NCI-H1694 (cell line): Measurements from ENCODE around the gene KRTAP4-9.
"Not testable (repeated sequence)": the region's sequence is repeated elsewhere in the genome, so short reads cannot be mapped to it uniquely, and the experiment has no call there.

ENCODE experiments used
- DNase-seq: peaks from one replicate; lab custom pipeline; 2025; lab: John Stamatoyannopoulos, UW

The KRTAP4-9 gene

DNA sequence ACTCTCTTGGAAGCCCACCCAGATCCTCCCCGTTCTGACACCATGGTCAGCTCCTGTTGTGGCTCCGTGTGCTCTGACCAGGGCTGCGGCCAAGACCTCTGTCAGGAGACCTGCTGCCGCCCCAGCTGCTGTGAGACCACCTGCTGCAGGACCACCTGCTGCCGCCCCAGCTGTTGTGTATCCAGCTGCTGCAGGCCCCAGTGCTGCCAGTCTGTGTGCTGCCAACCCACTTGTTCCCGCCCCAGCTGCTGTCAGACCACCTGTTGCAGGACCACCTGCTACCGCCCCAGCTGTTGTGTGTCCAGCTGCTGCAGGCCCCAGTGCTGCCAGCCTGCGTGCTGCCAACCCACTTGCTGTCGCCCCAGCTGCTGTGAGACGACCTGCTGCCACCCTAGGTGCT, at the start of gene KRTAP4-9:
Gene KRTAP4-9, plus strand, starts transcription at position 43 of the 400 bp plus-strand sequence. Its CDS starts 0 bp downstream, at position 43.
- DNase-seq, result not testable (repeated sequence)

DNA sequence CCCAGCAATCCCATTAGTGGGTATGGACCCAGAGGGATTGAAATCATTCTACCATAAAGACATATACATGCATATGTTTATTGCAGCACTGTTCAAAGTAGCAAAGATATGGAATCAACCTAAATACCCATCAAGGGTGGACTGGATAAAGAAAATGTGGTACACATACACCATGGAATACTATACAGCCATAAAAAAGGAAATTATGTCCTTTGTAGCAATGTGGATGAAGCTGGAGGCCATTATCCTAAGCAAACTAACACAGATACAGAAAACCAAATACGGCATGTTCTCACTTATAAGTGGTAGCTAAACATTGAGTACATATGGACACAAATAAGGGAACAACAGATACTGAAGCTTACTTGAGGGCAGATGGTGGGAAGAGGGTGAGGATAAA, 47.6 kb upstream of the KRTAP4-9 start:
- no peak for DNase-seq

DNA sequence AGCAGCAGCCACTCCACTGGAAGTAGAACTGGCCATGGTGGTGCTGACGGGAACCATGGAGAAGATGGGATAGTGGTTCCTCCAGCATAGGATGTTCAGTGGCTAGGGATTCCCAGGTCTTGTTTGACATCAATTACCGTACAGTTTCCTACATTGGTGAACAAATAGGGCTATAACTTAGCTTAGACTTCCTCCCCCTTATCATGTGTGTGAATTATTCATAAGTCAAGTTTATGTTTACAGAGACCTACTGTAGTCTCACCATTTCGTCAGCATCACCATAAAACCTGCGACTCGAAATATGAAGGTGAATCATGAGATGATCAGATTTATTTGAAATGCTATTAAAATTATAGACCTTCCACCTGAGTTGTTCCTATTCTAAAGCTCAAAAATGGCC, 46.4 kb upstream of the KRTAP4-9 start:
- DNase-seq, result no peak

DNA sequence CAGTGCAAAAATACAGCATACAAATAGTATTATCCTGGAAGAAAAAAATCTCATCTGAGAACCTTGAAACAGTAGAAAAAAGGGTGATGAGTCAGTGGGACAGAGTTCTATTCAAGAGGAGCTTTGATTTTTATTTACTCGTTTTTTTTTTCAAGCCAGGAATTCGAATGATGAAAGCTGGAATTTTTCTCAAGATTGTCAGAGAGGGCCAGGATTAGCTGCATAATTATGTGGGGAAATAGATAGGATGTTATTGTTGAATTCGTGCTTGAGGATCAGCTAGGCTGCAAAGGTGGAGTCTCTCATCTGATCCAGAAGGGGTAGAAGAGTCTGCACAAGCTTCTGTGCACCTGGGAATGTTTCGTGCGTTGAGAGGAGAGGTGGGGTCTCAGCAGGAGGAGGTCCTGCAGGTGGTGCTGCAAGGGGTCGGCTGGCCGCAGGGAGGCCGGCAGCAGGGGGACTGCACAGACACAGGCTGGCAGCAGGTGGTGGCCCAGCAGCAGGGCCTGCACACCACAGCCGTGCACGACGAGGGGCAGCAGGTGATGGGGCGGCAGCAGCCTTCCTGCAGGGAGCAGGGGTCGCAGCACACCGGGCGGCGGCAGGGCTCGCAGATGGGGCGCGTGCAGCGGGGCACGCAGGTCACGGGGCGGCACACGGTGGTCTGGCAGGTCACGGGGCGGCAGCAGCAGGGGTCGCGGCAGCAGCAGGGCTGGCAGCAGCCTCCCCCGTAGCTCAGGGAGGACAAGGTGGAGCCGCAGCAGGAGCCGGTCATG, 45.7 kb upstream of the KRTAP4-9 start:
- DNase-seq, result not testable (repeated sequence)

DNA sequence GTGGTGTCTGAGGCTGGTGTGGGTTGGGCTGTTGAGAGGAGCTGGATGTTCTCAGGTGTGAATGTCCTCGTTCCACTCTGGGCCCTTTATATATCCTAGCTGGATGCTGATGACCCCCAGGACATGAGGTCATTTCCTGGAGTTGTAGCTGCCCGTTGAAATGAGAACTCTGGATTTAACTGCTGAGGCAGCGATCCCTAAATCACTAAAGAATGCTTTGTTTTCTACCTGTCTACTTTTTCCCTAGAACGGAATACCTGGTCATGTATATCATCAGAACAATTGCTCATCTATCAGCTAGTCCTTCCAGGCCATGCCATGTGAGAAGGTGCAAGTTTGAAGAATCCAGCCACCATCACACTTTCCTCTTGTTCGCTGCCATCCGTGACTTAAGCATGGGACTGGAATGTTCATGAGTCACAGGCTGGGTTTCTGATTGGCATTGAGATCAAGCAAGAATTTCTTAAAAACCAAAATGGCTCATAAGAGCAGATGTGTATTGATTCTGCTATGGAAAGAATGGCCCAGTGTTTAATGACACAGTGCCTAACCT, 45.1 kb upstream of the KRTAP4-9 start, which contains the start of gene KRTAP2-3:
Gene KRTAP2-3, minus strand, starts transcription at position 63 of the 553 bp plus-strand sequence. CDS start 64 bp downstream, outside the sequence.
- DNase-seq, result no peak

DNA sequence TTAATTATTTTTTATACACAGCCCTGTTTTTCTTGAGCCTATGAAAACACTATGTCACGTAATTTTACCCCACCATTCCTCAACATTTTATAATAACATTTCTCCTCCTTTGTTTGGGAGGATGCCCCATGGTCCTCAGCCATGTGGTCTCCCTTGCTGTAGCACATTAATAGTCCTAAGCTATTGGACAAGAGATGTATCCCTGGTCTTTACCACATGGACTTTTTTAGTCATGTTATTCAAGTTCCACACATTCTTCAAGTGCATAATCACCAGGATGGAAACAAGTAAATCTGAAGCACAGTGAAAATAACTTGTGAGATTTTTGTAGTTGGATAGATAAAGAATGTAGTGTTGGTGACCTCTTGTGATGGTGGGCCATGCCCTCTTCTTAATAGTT, 43.2 kb upstream of the KRTAP4-9 start:
- no peak for DNase-seq

DNA sequence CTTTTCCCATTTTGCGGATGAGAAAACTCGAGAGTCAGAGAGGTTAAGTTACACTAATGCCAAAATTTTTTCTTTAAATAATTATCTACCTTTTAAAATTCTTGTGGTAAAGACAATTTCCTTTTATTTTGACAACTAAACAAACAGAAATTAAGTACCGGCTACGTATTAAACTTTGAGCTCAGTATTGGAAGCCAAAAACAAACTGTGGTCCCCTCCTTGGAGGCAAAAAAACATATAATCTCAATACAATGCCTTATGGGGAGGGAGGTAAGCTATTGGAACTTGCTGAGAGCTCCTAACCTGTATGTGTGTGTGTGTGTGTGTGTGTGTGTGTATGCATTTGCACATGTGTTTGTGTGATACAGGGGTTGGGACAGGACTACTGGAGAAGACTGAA, 41.7 kb upstream of the KRTAP4-9 start:
- DNase-seq, result no peak

DNA sequence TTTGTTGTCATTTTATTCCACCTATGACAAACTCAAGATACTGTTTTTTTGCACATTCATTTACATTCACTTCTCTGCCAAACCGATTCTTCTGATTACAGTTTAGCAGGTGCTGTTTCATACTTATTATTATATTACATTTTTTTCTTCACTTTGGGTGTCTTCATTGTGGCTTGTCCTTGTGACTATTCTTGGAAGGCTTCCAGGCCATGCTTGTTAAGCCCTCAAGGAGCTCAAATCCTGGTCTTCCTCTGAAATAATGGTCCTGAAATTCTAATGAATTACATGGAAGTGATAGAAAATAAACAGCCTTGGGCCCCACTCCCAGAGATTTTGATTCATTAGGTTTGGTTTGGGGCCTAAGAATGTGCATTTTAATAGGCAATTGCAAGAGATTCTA, 40.9 kb upstream of the KRTAP4-9 start:
- no peak for DNase-seq

DNA sequence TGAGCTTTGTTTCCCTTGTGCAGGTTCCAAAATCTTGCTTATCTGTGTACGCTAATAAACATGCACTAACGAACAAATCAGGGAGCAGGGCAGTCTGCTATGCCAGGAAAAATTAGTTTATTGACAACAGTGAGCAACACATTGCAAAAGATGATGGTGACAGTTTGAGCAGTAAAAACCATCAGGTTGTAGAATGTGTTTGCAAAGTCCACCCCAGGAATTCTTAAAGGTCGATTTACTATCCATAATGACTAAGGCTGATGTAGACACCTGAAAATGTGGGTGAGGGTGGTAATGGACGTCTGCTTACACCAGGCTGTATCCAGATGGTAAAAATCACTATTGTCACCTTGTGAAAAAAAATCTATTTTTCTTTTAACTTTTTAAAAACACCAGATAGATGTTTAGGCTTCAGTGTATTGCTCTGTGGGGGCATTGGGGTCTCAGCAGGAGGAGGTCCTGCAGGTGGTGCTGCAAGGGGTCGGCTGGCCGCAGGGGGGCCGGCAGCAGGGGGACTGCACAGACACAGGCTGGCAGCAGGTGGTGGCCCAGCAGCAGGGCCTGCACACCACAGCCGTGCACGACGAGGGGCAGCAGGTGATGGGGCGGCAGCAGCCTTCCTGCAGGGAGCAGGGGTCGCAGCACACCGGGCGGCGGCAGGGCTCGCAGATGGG, 40.0 kb upstream of the KRTAP4-9 start:
- not testable (repeated sequence) for DNase-seq

DNA sequence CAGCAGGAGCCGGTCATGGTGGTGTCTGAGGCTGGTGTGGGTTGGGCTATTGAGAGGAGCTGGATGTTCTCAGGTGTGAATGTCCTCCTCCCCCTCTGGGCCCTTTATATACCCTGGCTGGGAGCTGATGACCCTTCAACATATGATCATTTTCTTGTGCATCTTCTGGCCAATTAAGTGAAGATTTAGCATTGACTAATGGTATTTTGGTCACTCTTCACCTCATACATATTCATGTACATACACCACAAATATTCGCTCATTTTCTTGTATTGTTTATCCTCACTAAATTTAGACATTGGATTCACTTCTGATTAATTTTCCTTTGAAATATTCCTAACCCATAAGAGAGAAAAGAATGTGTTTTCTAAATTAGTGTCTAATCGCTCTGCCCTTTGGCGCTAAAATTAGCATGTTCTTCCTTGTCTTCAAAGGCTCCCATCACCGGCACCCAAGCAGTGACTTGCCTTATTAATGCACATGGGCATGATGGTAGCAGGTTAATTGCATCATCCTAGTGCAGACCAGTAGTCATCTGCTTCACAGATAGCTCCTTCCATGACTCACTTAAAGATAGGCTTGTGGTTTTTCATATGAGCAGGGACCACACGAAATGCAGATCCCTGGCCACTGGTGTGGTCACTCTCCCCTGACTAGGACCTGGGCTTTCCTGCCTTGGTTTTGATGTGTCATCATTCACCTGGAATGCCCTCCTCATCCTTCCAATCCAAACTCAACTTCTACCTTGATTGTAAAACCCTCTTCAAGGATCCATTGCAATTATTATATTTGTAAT, 39.2 kb upstream of the KRTAP4-9 start, which contains the start of gene KRTAP2-4:
Gene KRTAP2-4, minus strand, starts transcription at position 51 of the 796 bp plus-strand sequence. Its CDS starts 34 bp downstream, at position 17.
- DNase-seq, result no peak

DNA sequence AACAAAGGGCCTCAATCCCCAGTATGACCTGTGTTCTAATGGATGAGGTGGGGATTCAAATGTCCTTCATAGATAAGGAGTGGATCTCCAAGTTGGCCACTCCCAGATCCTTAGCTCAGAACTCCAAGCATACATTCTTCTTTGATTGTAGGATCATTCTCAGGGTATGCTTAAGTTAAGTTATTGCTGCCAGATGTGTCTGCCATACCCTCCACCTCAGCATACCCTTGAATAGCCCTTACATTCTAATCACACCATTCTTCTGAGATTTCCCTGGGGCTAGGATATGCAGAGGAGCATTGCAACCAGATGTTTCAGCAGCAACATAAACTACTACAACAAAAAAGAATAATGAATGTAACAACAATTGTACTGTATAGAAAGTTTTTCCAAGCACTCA, 37.9 kb upstream of the KRTAP4-9 start:
- no peak for DNase-seq

DNA sequence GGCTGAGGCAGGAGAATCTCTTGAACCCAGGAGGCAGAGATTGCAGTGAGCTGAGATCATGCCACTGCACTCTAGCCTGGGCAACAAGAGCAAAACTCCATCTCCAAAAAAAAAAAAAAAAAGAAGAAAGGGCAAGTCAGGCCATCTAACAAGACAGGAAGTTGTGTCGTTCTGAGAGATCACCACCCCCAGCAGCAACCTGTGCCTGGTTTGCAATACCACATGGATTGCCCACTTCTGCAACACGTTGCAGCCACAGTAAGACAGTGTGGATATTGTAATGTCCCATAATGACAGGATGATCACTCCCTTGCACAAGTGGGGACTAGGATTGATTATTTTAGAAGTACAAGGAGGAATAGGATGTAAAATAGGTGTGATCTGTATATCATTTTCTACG, 36.2 kb upstream of the KRTAP4-9 start:
- no peak for DNase-seq

DNA sequence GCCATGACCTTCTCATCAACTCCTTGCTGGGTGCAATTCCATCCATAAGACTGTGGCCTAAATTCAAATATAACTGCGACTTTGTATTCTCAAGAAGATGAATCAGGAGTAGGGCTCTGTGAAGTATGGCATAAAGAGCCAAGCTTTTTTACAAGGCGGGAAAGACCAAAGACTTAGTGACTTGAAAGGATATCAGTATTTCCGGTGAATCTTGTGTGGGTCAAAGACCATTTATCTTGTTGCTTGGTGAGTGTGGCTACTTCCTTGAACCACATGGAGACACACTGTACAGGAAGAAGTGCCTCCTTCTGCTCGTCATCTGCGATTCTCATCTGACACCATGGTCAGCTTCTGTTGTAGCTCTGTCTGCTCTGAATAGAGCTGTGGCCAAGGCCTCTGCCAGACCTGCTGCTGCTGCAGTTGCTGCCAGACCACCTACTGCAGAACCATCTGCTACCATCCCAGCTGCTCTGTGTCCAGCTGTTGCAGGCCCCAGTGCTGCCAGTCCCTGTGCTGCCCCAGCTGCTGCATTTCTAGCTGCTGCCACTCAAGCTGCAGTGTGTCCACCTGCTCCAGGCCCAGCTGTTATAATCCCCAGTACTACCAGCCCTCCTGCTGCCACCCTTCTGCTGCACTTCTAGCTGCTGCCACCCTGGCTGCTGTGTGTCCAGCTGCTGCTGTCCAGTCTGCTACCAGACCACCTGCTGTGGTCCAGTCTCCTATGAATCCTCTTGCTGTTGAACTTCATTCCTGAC, 33.4 kb upstream of the KRTAP4-9 start:
- DNase-seq, result no peak

DNA sequence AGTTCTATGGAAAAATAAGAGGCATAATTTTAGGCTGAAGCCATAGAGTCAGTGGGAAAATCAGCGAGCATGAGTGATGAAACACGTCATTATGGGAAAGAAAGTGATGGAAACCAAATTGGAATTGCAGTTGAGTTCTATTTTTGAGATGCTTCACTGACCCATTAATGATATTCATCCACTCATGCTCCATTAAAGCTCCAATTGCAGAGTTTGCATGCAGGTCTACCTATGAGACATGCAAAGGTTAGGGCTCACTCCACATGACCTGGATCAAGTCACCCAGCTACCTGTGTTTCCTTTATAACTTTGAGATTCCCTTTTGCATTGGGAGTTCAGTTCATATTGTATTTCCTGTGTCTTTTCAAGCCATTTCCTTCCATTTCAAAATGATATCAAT, 31.5 kb upstream of the KRTAP4-9 start:
- DNase-seq, result no peak

DNA sequence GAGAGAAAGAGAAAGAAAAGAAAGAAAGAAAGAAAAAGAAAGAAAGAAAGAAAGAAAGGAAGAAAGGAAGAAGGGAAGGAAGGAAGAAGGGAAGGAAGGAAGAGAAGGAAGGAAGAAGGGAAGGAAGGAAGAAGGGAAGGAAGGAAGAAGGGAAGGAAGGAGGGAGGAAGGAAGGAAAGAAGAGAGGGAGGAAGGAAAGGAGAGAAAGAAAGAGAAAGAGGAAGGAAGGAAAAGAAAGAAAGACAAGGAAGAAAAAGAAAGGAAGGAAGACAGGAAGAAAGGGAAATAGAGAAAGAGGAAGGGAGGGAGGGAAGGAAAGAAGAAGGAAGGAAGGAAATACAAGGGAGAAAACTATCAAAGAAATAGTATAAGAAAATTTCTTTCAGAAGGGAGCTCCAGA, 28.4 kb upstream of the KRTAP4-9 start:
- no peak for DNase-seq

DNA sequence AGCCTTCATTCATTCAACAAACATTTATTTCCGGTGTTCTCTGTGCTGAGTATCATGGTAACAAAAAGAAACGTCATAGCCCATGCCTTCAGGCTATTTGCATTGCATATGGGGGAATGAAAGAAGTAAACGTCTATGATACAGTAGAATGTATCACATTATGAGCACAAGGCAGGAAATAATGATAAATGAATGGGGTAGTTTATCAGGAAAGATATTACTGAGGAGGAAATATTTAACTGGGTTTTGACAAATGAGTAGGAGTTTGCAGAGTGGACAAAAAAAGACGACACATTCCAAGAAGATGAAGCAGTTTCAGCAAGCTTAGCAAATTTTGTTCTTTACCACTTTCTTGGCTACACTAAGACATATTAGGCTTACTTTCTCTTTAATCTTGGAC, 22.6 kb upstream of the KRTAP4-9 start:
- DNase-seq, result no peak

DNA sequence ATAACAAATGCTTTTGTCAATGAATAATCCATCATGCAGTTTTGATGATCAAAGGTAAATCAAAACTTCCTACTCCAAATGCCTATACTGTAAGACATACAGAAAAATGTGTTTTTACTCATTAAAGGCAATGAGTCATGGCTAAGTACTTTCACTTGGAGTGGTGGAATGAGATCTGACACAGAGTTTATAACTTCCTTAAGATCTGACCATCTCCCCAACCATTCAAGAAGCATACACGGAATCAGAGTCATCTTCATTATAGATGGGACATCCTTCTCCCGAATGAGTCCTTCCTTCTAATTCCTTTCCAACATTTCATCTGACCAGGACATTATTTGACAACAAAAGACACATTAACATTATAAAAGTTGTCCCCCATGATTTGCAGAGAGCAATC, 21.8 kb upstream of the KRTAP4-9 start:
- DNase-seq, result not testable (repeated sequence)

DNA sequence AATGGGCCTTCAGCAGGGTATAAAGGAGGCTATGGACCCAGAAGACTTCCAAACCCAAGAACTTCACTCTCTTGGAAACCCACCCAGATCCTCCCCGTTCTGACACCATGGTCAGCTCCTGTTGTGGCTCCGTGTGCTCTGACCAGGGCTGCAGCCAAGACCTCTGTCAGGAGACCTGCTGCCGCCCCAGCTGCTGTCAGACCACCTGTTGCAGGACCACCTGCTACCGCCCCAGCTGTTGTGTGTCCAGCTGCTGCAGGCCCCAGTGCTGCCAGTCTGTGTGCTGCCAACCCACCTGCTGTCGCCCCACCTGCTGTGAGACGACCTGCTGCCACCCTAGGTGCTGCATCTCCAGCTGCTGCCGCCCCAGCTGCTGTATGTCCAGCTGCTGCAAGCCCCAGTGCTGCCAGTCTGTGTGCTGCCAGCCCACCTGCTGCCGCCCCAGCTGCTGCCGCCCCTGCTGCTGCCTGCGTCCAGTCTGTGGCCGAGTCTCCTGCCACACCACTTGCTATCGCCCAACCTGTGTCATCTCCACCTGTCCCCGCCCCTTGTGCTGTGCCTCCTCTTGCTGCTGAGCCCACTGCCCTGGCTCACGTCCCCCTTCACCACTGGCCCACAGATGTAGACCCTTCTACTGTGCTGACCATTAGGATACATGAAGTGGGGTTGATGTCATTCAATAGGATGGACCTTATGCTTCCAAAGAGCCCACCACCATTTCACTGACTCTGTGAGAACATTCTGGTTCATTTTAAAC, 20.9 kb upstream of the KRTAP4-9 start, which contains the start of gene KRTAP4-7:
Gene KRTAP4-7, plus strand, starts transcription at position 51 of the 757 bp plus-strand sequence. Its CDS starts 57 bp downstream, at position 108.
- DNase-seq, result not testable (repeated sequence)

DNA sequence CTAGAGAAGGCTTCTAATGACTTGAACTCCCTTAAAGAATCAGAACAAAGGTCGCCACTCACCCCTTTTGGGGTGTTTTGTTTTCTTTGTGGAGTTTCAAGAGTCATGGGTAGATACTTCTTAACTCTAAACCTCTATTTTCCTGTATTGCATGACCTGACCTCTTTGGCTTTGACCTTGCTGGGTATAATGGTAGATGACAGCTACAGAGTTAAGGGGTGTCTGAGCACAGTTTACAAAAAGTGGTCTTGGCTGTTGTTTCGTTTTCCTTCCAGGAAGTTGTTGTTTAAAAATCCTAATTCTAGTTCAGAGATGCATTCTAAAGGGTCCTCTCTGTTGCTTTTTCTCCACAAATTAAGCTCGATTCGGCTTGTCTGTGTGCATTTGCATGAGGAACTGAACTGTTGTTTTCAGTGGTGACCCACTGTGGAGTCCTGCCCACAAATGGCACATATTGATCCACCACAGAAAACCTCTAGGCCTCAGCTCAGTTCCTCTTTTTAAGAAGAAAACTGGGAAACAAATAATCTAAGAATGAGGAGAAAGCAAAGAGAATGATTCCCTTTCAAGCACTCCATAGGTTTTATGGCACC, 16.3 kb upstream of the KRTAP4-9 start:
- DNase-seq, result not testable (repeated sequence)

DNA sequence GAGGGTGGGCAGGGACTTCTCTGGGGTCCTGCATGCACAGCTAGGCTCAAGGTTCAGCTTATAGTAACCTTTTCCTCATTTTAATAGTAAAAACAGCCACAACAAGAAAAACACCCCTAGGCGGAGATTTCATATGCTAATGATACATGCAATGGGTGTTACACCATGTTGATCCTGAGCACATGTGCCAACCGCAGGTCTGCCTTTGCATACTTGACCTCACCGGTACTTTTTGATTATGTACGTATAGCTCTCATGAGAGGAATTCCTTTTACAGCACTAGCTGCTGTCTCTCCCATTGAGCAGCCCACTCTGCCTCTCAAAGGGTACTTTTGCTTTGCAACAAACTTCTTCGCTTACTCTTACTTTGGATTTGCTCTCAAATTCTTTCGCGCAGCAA, 9.1 kb upstream of the KRTAP4-9 start:
- DNase-seq, result no peak
